ENCODE measurements around the gene RASAL1. TPM values are rescaled to one million over a fixed set of nuclear protein-coding genes. Genes with fewer than 3 reads are reported as not detected.

The RASAL1 gene
- total RNA-seq, 1 donor from 2014 or later: 0.26 TPM

GRCh38 chr12:113109360-113109759 lies 26.2 kb downstream of the RASAL1 start:
- Histone ChIP-seq H3K27me3 (no peaks in the 10 kb centered on the region), H3K4me1 (no peaks in the 10 kb centered on the region), H3K4me3 (no peak overlapping the region), H3K9me3 (no peaks in the 10 kb centered on the region), H3K36me3 (no peaks in the 10 kb centered on the region), H3K27ac (no peak overlapping the region)
- DNase-seq (no peak), ATAC-seq (no peak)
- no peak for TF ChIP-seq CTCF (IDR thresholded peaks at IDR 0.05)
- intact Hi-C loops (cut with DNase I): no loop called here

- H3K36me3 ChIP-seq: no peaks in the 10 kb centered on the region
- no peaks in the 10 kb centered on the region for H3K9me3 ChIP-seq
- H3K4me3 ChIP-seq: no peak overlapping the region
- peaks cover 8% of the 10 kb centered on the region for H3K27me3 ChIP-seq
- TF ChIP-seq CTCF (IDR thresholded peaks at IDR 0.05): no peak
- no peak for ATAC-seq
- DNase-seq: no peak
- intact Hi-C loops (cut with DNase I): no loop called here
- H3K27ac ChIP-seq: no peak overlapping the region
- peaks cover 3% of the 10 kb centered on the region for H3K4me1 ChIP-seq
Observed at GRCh38 chr12:113108308-113108707, 27.3 kb downstream of the RASAL1 start.

- no peak for ATAC-seq
- DNase-seq: no peak
- peaks cover 3% of the 10 kb centered on the region for H3K4me1 ChIP-seq
- H3K27ac ChIP-seq: no peak overlapping the region
- no peak for TF ChIP-seq CTCF (IDR thresholded peaks at IDR 0.05)
- no peak overlapping the region for H3K4me3 ChIP-seq
- no peaks in the 10 kb centered on the region for H3K36me3 ChIP-seq
- intact Hi-C loops (cut with DNase I): no loop called here
- no peaks in the 10 kb centered on the region for H3K9me3 ChIP-seq
- peaks cover 13% of the 10 kb centered on the region for H3K27me3 ChIP-seq
Observed at GRCh38 chr12:113106361-113106760, 29.2 kb downstream of the RASAL1 start.

- DNase-seq (no peak), ATAC-seq (no peak)
- Histone ChIP-seq H3K9me3 (no peaks in the 10 kb centered on the region), H3K36me3 (no peaks in the 10 kb centered on the region), H3K27ac (no peak overlapping the region), H3K4me3 (no peak overlapping the region), H3K27me3 (peaks cover 17% of the 10 kb centered on the region), H3K4me1 (peaks cover 3% of the 10 kb centered on the region)
- intact Hi-C loops (cut with DNase I): no loop called here
- no peak for TF ChIP-seq CTCF (IDR thresholded peaks at IDR 0.05)
Observed at GRCh38 chr12:113105606-113106271, 29.8 kb downstream of the RASAL1 start.

- intact Hi-C loops (cut with DNase I): no loop called here
- Histone ChIP-seq H3K9me3 (no peaks in the 10 kb centered on the region), H3K4me3 (no peak overlapping the region), H3K4me1 (peaks cover 3% of the 10 kb centered on the region), H3K27ac (no peak overlapping the region), H3K36me3 (no peaks in the 10 kb centered on the region), H3K27me3 (peaks cover 19% of the 10 kb centered on the region)
- ATAC-seq (no peak), DNase-seq (no peak)
- TF ChIP-seq CTCF (IDR thresholded peaks at IDR 0.05): no peak
Observed at GRCh38 chr12:113104953-113105510, 30.5 kb downstream of the RASAL1 start.
